OCI-LY1 (cell line): ENCODE measurements around the gene DEPDC5.

ENCODE experiments used
- H2AFZ ChIP-seq: fragments of 200-600 bp; sonication (generic), shearing (Covaris generic); 2 replicates; pipeline ENCODE4 v1.6.0; 2014; ENCODE audit warnings: antibody characterized with exemption, mild to moderate bottlenecking, low read length
- H3F3A ChIP-seq: fragments of 200-600 bp; sonication (generic), shearing (Covaris generic); 2 replicates; pipeline ENCODE4 v1.6.0; 2014; ENCODE audit warnings: mild to moderate bottlenecking, antibody characterized with exemption, low read length, moderate library complexity; ENCODE audit not compliant: insufficient read depth
- H3K27ac ChIP-seq: fragments of 200-600 bp; sonication (generic); 2 replicates; pipeline ENCODE4 v1.5.1; 2014; ENCODE audit warnings: low read length, mixed run types, mild to moderate bottlenecking, low read depth; ENCODE audit not compliant: poor library complexity, severe bottlenecking
- H3K27me3 ChIP-seq: fragments of 200-600 bp; sonication (generic); 2 replicates; pipeline ENCODE4 v1.6.0; 2014; ENCODE audit warnings: antibody characterized with exemption, mild to moderate bottlenecking, low read length, moderate library complexity; ENCODE audit not compliant: insufficient read depth
- H3K36me3 ChIP-seq: fragments of 200-600 bp; sonication (generic); 2 replicates; pipeline ENCODE4 v1.6.1; 2014; ENCODE audit warnings: mild to moderate bottlenecking, antibody characterized with exemption, low read length, moderate library complexity, mixed read lengths; ENCODE audit not compliant: insufficient read depth
- H3K4me1 ChIP-seq: fragments of 200-600 bp; sonication (generic); 2 replicates; pipeline ENCODE4 v1.5.1; 2014; ENCODE audit warnings: mild to moderate bottlenecking, low read length, moderate library complexity; ENCODE audit not compliant: insufficient read depth, severe bottlenecking
- H3K4me2 ChIP-seq: fragments of 200-600 bp; sonication (generic), shearing (Covaris generic); 2 replicates; pipeline ENCODE4 v1.6.1; 2014; ENCODE audit warnings: low read length
- H3K4me3 ChIP-seq: fragments of 200-600 bp; sonication (generic); 2 replicates; pipeline ENCODE4 v1.5.1; 2014; ENCODE audit warnings: low read length, low read depth, mild to moderate bottlenecking, mixed read lengths; ENCODE audit not compliant: poor library complexity, severe bottlenecking
- H3K79me2 ChIP-seq: fragments of 200-600 bp; shearing (Covaris generic); 2 replicates; pipeline ENCODE4 v1.6.1; 2016; ENCODE audit warnings: mixed run types, low read length, mixed read lengths; ENCODE audit not compliant: insufficient read depth
- H3K9ac ChIP-seq: fragments of 200-600 bp; sonication (generic), shearing (Covaris generic); 2 replicates; pipeline ENCODE4 v1.6.1; 2014; ENCODE audit warnings: mild to moderate bottlenecking, low read length, mixed read lengths
- H3K9me2 ChIP-seq: fragments of 200-600 bp; sonication (generic), shearing (Covaris generic); 2 replicates; pipeline ENCODE4 v1.6.1; 2014; ENCODE audit warnings: low read depth, mild to moderate bottlenecking, low read length, mixed read lengths
- H3K9me3 ChIP-seq: fragments of 200-600 bp; shearing (Covaris generic); 2 replicates; pipeline ENCODE4 v1.6.1; 2014; ENCODE audit warnings: low read length, mixed read lengths
- H4K20me1 ChIP-seq: fragments of 200-600 bp; sonication (generic), shearing (Covaris generic); 2 replicates; pipeline ENCODE4 v1.6.0; 2016; ENCODE audit warnings: mild to moderate bottlenecking, low read length; ENCODE audit not compliant: insufficient read depth
- CTCF ChIP-seq: fragments of 200-600 bp; sonication (generic), shearing (Covaris generic); IDR thresholded peaks from 2 replicates; pipeline ENCODE4 v1.5.1; 2017; ENCODE audit warnings: mild to moderate bottlenecking, antibody characterized with exemption, low read length, moderate library complexity, mixed read lengths
- EZH2 ChIP-seq: fragments of 200-600 bp; sonication (generic), shearing (Covaris generic); IDR thresholded peaks from 2 replicates; pipeline ENCODE4 v1.8.0; 2017; ENCODE audit warnings: borderline replicate concordance, mixed run types, mild to moderate bottlenecking, antibody characterized with exemption, low read length, moderate library complexity, mixed read lengths

The DEPDC5 gene

GRCh38 chr22:31950226-31950625 is 196.4 kb downstream of the DEPDC5 start:
- no peak overlapping the region for H2AFZ ChIP-seq
- H3K9me3 ChIP-seq, result no peaks in the 10 kb centered on the region
- H4K20me1 ChIP-seq, result no peaks in the 10 kb centered on the region
- H3K9ac ChIP-seq, result no peak overlapping the region
- H3K27ac ChIP-seq, result no peak overlapping the region
- peaks cover 24% of the 10 kb centered on the region for H3K4me1 ChIP-seq
- H3K27me3 ChIP-seq, result no peaks in the 10 kb centered on the region
- peaks cover 64% of the 10 kb centered on the region for H3K36me3 ChIP-seq
- peaks cover 78% of the 10 kb centered on the region for H3K79me2 ChIP-seq
- H3K4me3 ChIP-seq, result no peak overlapping the region
- 0 out of 2 replicates have a peak, but pooled peaks cover 6% of the 10 kb centered on the region for H3F3A ChIP-seq
- no peak for TF ChIP-seq CTCF
- no peak for TF ChIP-seq EZH2
- no peaks in the 10 kb centered on the region for H3K9me2 ChIP-seq
- H3K4me2 ChIP-seq, result no peak overlapping the region

- H3K4me2 ChIP-seq, result no peak overlapping the region
Observed at GRCh38 chr22:31951194-31952093, 197.6 kb downstream of the DEPDC5 start.

GRCh38 chr22:31952094-31952401 is 198.2 kb downstream of the DEPDC5 start:
- H3K79me2 ChIP-seq, result peaks cover 60% of the 10 kb centered on the region
- no peaks in the 10 kb centered on the region for H3K9me2 ChIP-seq
- H3K27ac ChIP-seq, result no peak overlapping the region
- peaks cover 80% of the 10 kb centered on the region for H3K36me3 ChIP-seq
- H3K9me3 ChIP-seq, result no peaks in the 10 kb centered on the region
- H3F3A ChIP-seq, result no peaks in the 10 kb centered on the region
- no peak for TF ChIP-seq EZH2
- TF ChIP-seq CTCF, result peak; percentile 23; the same call in 1 of the 2 replicates
- H4K20me1 ChIP-seq, result no peaks in the 10 kb centered on the region
- H3K9ac ChIP-seq, result no peak overlapping the region
- no peak overlapping the region for H3K4me2 ChIP-seq
- no peak overlapping the region for H3K4me3 ChIP-seq
- no peak overlapping the region for H2AFZ ChIP-seq
- H3K27me3 ChIP-seq, result no peaks in the 10 kb centered on the region
- H3K4me1 ChIP-seq, result peaks cover 8% of the 10 kb centered on the region

More at GRCh38 chr22:31951194-31952093, 197.6 kb downstream of the DEPDC5 start:
- no peak overlapping the region for H3K27ac ChIP-seq
- H3K27me3 ChIP-seq, result no peaks in the 10 kb centered on the region
- no peaks in the 10 kb centered on the region for H4K20me1 ChIP-seq
- no peak overlapping the region for H3K4me3 ChIP-seq
- peaks cover 66% of the 10 kb centered on the region for H3K79me2 ChIP-seq
- peaks cover 14% of the 10 kb centered on the region for H3K4me1 ChIP-seq
- TF ChIP-seq EZH2 (no peak), CTCF (no peak)
- no peaks in the 10 kb centered on the region for H3K9me2 ChIP-seq
- no peak overlapping the region for H3K9ac ChIP-seq
- H2AFZ ChIP-seq, result no peak overlapping the region
- H3K36me3 ChIP-seq, result peaks cover 74% of the 10 kb centered on the region
- H3F3A ChIP-seq, result 0 out of 2 replicates have a peak, but pooled peaks cover 5% of the 10 kb centered on the region
- no peaks in the 10 kb centered on the region for H3K9me3 ChIP-seq
